Activated CD8-positive, alpha-beta memory T cell treated with anti-CD3 and anti-CD28 coated beads, Interleukin-2, amount 50 U/mL, for 4 hours (primary cell): ENCODE measurements around the gene CFAP45.
A peak's percentile ranks its signal among the peaks of the same experiment; 100 is the strongest.

Experiments used
- DNase-seq: peaks from one replicate; pipeline ENCODE4 v3.0.0-alpha.2; 2020

CFAP45 gene

DNA sequence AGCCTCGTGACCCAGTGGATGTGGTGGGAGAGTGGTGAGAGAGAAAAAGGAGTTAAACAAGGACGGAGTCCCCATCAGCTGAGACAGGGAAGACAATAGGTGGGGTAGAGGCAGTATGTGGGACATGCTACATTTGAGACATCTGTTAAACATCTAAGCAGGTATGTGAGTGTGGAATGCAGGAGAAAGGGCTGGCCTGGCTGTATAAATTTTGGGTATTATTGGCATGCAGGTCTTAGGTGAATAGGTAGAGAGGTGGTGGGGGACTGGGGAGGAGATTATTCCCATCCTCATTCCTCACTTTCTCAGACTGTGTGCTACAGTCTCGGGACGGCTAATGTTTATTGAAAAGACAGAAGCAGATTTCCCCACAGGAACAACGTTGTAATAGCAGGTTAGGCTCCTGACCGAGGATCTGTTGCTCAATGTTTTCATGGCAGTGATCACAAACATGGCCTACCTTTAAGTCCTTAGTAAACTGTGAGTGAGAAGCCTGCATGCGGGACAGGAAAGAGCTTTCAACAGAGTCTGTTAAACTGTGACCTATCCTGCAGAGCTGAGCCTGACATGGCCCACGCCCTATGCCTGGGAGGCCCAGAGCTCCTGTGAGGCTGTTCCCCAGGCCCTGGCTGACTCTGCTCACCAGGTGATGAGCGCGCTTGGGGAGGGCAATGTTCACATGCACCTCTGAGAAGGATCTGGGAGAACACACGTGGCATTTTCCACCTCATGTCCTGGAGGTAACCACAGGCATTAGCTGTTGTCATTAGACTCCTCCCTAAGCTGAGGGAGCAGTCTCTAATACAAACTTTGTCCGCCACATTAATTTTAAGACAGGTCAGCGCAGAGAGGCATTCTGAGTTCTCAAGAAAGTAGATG lies 54.0 kb downstream of the CFAP45 start:
- no peak for DNase-seq

DNA sequence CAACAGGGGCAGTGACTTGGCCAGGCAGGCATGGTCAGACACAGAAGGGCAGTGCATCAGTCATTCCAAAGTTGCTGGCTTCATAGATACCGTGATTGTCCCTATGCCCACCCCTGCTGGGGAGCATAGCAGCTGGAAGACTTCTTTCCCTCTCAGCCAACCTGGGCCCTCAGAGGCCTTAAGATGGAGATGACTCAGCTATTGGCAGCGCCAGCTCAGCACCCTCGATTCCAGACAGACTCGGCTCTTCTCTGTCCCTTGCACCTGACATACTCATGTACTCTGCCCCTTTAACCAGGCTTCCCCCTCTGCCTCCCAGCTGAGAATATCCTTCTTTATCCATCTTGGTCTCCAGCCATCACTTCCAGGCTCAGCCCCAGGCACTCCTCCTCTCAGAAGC lies 56.5 kb downstream of the CFAP45 start:
- DNase-seq, result no peak

DNA sequence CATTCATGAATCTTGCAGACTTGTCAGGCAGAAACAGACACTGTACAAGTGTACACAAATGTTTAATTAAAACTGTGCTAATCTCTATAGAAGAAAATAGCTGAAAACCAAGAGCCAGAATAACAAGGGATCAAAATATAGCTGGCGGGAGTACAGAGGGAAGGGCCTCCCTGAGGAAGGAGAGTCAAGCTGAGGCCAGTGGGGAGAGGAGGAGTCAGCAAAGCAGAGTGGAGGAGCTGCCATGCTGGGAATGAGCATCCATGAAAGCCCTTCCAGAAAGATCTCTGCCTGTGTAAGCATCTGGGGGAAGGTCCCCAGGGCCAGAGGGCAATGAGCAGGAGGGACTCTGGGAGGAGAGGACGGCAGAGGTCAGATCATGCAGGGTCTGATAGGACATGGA lies 58.2 kb downstream of the CFAP45 start:
- no peak for DNase-seq

DNA sequence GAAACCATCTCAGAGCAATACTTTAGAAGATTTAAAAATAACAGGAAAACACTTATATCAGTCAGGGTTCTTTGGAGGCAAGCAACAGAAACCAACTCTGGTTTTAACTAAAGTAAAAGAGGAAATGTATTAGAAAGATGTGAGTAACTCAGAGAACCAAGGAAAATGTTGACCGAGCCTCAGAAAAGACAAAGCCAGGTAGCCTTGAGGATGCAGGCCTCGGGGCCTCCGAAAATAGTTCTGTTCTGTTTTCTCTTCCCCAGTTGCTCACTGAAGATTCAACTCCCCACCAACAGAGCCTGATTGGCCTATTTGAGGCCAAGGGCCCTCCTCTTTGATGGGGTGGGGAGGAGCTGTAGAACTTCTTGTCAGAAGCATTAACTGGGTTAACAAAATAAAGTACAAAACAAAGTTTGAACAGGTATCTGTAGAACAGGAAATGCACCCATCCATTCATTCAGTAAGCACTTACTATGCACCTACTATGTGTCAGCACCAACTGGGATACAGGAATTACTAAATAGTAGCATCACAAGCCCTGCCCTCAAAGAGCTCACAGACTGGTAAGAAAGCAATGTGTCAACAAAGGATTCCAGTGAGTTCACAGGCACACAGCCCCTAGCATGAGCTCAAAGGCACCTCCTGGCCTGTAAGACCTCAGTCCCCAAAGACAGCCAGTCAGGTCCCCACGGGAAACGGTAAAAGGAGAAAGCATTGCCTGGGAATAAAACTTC lies 60.7 kb downstream of the CFAP45 start:
- DNase-seq, result no peak

DNA sequence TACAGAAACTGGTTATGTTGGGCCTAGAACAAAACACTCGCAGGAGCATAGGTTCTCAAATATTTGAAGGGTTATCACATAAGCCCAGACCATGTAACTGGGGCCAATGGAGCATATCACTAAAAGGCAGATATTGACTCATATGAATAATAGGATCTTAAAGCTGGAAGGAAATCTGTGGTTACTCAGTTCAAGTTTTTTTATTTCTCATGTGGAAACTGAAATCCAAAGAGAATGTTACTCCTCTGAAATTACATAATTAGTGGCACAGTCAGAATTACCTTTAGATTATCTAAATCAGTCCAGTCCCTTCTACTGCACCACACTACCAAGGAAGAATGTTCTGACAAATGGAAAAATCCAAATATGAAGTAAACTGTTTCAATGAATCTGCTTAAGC lies 61.2 kb downstream of the CFAP45 start:
- no peak for DNase-seq

DNA sequence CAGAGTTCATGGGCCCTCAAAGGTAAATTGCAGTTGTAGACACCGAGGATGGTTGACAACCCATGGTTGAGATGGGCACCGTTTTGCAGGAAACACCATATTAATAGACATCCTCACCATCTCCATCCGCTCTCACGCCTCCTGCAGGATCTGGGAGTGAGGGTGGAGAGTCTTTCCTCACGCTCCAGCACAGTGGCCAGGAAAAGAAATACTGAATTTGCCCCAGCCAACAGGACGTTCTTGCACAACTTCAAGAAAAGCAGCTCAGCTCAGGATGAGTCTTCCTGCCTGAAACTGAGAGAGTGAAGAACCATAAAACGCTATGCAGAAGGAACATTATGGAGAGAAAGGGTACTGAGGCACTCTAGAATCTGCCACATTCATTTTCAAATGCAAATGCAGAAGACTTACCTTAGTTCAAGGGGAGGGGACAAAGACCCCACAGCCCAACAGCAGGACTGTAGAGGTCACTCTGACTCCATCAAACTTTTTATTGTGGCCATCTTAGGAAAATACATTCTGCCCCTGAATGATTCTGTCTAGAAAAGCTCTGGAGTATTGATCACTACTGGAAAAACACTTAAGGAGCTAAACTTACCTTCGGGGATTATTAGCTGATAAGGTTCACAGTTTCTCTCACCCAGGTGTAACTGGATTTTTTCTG lies 64.0 kb downstream of the CFAP45 start:
- DNase-seq, result no peak

DNA sequence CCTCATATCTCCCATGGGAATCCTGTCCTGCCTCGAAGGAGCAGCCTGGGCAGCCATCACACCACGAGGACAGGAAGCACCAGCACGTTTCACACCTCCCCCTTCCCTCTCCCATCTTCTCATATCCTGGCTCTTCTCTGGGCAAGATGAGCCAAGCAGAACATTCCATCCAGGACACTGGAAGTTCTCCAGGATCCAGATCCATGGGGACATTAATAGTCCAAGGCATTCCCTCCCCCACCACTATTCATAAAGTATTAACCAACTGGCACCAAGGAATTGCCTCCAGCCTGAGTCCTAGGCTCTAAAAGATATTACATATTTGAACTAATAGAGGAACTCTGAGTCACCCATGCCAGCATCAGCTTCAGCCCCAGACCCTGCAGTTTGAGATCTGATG lies 64.6 kb downstream of the CFAP45 start:
- DNase-seq, result no peak

DNA sequence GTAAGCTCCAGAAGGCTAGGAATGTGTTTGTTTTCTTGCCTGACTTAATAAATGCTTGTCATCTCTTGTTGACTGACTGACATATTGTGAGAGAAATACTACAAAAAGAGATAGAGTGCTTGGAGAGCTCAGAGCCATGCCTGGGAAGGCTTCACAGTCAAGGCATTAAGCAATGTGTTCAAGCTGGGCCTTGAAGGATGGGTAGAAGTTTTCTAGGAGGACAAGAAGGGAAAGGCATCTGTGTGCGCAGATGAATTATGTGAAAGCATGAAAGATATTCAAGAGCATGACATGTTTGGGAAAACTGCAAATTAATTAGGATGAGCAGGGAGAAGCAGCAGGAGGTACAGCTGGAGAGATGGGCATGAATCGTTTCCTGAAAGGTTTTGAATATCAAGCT lies 67.7 kb downstream of the CFAP45 start:
- no peak for DNase-seq

DNA sequence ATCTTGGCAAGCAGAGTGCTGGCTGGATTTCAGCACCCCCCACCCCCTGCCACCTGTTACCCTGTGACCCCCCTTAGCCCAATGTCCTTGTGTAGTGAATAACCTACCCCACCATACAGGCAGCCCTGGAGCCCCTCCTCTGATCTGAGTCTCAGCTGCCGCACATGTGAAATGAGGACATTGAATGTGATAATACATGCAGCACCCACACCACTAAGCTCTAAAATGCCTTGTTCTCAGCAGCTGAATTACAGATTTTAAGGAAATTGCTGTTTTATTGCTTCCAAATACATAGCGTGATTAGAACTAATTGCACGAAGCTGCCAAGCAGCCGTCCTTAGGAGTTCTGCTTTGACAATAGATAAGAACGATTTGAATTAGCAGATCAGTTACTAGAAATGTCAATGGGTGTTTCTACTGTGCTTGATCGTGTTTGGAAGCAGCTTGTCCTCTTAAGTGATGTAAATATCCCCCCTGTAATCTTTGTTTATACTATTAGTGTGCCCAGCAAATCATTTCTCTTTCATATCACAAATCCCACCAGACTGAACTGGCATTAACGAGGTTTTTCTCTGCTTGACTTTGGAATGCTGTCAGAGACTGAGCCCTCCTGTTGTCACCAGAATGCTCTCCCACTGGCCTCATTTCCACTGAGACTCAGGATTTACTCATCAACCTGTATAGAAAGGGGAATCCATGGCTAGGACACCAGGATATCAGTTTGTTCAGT lies 68.4 kb downstream of the CFAP45 start:
- no peak for DNase-seq

DNA sequence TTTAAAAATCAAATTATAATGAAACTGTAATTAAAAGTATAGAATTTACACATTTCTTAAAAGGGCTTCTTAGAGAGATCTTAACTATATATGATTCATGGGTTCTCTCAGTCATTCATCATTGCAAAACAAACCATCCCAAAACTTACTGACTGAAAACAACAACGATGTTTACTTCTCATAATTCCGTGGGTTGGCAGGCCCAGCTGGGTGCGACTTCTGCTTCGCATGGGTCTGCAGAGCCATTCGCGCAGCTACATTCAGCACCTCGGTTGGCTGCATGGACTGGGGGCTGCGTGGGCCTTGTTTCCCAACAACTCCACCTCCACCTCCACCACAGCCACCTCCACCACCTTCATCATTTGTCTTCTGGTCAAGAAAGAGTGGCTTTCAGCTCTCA lies 69.2 kb downstream of the CFAP45 start:
- no peak for DNase-seq

DNA sequence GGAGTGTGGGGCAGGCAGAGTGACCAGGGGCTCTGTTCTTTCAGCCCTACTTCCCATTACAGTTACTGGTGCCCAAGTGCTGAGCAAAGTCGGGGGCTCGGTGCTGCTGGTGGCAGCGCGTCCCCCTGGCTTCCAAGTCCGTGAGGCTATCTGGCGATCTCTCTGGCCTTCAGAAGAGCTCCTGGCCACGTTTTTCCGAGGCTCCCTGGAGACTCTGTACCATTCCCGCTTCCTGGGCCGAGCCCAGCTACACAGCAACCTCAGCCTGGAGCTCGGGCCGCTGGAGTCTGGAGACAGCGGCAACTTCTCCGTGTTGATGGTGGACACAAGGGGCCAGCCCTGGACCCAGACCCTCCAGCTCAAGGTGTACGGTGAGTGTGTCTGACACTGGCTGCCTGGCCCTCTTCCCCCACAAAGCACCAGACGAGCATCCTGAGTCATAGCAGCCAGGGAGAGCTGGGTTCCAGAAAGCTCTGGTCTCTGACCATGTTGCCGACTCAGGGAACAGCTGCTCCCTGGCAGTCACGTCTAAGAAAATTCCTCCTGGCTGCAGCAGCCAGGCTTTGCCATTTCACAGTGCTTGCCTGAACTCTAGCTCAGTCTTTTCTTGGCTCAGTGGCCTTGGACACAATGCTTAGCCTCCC lies 70.0 kb downstream of the CFAP45 start:
- DNase-seq, result no peak

DNA sequence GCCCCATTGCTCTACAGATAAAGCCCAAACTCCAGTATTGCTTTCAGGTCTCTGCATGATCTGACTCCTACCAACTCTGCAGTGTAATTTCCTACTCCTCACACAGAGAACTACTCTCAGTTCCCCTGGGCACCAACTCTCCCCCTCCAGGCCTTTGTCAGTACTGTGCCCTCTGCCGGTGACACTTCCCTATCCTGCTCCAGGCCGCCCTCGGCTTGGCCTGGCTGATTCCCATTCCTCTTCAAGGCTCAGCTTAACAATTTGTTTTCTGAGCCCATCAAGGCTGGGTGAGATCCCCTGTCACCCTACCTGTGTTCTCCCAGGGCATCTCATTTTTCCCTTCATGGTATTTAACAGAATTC lies 70.7 kb downstream of the CFAP45 start:
- DNase-seq, result no peak

DNA sequence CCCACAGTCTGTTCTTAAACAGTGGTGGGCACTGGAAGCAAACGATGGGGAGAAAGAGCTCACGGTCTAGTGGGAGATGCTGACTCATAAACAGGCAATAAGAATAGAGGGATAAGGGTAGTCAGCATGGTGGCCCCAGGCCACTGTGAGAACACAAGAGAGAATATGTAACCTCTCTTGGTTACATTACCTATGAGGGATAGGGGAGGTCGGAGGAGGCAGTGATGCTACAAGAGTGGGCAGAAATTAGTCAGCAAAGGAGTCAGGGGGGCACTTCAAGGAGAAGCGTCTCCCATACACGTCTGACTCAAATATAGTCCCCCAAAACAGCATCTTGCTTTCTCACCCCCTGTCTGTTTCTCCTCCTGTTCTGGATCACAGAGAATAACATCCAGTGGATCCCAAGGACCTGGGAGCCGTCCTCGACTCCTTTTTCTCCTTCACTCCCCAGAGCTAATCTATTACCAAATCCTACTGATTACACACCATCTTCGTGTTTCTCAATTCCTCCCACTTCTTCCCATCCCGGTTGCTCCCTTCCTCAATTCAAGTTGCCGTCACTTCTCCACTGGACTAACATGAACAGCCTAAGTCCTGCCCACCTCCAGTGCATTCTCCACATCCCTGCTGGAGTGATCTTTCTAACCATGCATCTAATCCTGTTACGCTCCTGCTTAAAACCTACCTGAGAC lies 71.2 kb downstream of the CFAP45 start:
- DNase-seq, result no peak

DNA sequence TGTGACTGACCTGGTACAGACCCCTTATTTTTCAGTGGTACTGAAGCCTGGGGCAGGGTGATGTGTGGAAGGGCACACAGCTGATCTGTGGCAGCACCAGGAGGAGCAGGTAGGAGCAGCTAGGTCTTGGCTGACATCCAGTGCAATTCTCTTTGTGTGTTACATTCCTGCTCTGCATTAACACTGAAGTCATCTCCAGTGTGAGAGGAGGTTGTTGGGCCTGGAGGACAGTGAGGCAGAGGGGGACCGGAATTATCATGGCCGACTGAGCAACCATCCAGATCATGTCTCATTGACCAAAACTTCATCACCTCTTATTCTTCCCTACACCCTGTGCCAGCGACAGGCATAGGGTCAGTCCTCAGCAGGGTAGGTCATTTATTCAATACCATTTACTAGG lies 71.8 kb downstream of the CFAP45 start:
- DNase-seq, result no peak

DNA sequence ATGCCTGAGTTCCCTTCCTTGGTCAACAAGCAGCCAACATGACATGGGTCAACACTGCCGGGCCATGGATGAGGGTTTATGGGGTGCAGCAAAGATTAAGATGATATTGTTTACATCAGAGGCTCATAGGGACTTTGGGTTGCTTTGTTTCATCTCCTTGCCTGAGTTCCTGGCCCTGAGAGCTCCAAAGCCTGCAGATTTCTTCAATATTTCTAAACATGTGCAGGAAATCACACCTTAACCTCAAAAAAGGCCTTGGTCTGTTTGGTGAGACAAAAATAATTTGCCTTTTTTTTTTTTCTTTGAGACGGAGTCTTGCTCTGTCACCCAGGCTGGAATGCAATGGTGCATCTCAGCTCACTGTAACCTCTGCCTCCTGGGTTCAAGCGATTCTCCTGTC lies 72.4 kb downstream of the CFAP45 start:
- DNase-seq, result no peak

DNA sequence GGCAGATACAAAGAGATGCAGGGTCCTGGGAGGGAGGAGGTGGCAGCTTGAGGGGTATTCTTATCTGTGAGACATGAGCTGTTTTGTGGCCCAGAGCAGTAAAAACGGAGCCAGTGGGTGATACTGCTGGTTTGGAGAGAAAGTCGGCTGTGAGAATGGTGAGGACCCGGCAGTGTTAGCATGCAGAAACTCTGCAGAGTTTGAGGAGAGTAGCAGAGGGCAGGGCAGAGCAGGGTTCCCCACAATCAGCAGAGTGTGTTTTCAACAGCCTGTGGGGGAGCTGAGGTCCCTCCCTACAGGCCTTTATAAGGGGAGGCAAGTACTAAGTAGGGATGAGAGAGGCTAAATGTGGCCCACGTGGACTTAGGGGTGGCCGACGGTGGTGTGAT lies 72.9 kb downstream of the CFAP45 start:
- DNase-seq, result no peak

DNA sequence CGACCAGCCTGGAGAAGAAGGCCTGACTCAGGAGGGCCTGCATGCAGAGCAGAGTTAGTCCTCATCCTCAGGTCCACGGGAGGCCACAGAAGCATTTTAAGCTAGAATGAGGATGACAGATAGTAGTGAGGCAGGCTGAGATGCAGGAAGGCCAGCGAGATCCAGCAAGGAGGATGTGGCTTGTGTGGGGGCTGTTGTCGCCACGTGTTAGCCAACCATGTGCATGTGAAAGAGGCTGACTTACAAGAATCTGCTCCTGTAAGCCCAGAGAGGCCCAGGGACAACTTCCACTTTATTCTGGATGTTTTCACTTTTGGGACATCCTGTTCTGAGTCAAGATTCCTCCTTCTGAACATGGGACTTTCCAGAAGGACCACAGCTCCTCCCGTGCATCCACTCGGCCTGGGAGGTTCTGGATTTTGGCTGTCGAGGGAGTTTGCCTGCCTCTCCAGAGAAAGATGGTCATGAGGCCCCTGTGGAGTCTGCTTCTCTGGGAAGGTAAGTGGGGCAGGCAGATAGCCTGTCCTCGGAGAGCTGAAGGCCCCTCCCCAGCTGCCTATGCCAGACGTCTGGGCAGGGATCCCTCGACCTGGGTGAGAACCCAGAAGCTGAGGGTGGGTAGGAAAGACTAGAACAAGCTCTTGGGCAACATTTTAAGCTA lies 73.4 kb downstream of the CFAP45 start, which contains the start of gene SLAMF8:
TSS of gene SLAMF8 (plus strand) at position 433 of the 661 bp plus-strand sequence. CDS start at position 459, 26 bp downstream.
- DNase-seq, result peak; percentile 50

DNA sequence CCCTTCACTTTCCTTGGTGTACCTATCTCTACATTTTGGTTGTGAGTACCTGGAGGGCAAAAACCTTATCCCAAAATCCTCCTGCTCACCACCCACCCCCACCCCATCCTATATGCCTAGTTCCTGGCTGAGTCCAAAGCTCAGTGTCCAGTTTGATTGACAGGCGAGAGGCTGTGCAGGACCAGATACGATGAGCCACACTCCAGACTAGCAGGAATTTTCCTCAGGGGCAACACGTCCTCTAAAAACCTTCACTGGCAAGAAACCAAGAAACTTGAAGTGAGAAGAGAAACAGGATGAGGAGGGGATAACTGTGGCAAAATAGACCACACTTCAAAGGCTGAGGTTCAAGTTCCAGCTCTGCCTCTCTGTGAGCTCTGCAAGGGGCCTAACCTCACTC lies 74.4 kb downstream of the CFAP45 start:
- DNase-seq, result no peak

DNA sequence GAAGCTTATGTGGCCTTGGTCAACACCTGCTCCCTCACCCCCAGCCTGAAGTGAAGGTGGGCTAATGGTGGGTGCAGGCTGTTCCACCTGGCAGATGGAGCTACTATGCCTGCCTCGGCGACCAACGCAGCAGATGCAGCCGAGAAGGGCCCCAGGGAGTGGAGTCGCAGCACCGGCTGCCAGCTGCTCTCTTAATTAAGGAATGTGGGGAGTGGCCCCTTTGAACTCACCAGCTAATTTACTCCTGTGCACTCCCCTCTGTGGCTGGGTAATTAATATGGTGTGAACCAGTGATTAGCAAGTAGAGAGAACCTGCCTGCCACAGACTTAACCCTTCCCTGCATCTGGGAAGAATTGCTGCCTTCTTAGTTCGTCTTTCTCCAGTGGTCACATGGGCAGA lies 76.6 kb downstream of the CFAP45 start:
- no peak for DNase-seq
